GM13976 (cell line): ENCODE results near the gene NTM.

Source experiments
- DNase-seq: peaks from one replicate; pipeline ENCODE4 v3.0.0; 2012; ENCODE audit warnings: low spot score
- CTCF ChIP-seq: IDR thresholded peaks from 2 replicates; pipeline ENCODE4 v1.5.1; 2012; ENCODE audit warnings: borderline replicate concordance, mild to moderate bottlenecking; ENCODE audit not compliant: insufficient read depth; ENCODE audit errors: extremely low read depth, missing control alignments, control extremely low read depth
- in situ Hi-C: fragments of 300-500 bp; cut with MboI; formaldehyde crosslinking; loops from one replicate; pipeline ENCODE4 v1.12.0; 2022; ENCODE audit warnings: low sequenced_read_pairs, mixed read lengths, inconsistent platforms; ENCODE audit not compliant: unreplicated experiment

NTM gene

GRCh38 chr11:131538322-131538721 is 167.9 kb downstream of the NTM start:
- TF ChIP-seq CTCF = no peak
- DNase-seq = no peak
- in situ Hi-C loops = no loop called here

GRCh38 chr11:131540676-131541075 is 170.3 kb downstream of the NTM start:
- DNase-seq = no peak
- in situ Hi-C loops = no loop called here
- no peak for TF ChIP-seq CTCF

GRCh38 chr11:131543389-131544025 is 173.1 kb downstream of the NTM start:
- TF ChIP-seq CTCF = no peak
- no peak for DNase-seq
- in situ Hi-C loops = no loop called here

GRCh38 chr11:131544591-131544990 is 174.2 kb downstream of the NTM start:
- no peak for DNase-seq
- in situ Hi-C loops = no loop called here
- no peak for TF ChIP-seq CTCF

- in situ Hi-C loops = no loop called here
- no peak for TF ChIP-seq CTCF
- no peak for DNase-seq
These were observed 175.9 kb downstream of the NTM start for GRCh38 chr11:131546218-131546895.

GRCh38 chr11:131549099-131549498 is 178.7 kb downstream of the NTM start:
- in situ Hi-C loops = no loop called here
- DNase-seq = no peak
- no peak for TF ChIP-seq CTCF
